WTC11 (cell line): ENCODE data around the gene DLG1. TPM values are rescaled to one million over a fixed set of nuclear protein-coding genes. Genes with fewer than 3 reads are reported as not detected.

Source experiments
- ATAC-seq: fragments of 200-7000 bp; cut with Tn5 transposase; 2 replicates; pipeline ENCODE4 v1.10.0; 2021; ENCODE audit warnings: mild to moderate bottlenecking, moderate library complexity
- CTCF ChIA-PET: fragments of 300-600 bp; sonication (Branson Sonifier 250); formaldehyde crosslinking; loops from one replicate; lab custom pipeline; 2021; ENCODE audit warnings: antibody characterized with exemption; lab: Charles Lee
- POLR2A ChIA-PET: fragments of 350-600 bp; sonication (Branson Sonifier 250); formaldehyde crosslinking; loops from one replicate; lab custom pipeline; 2021; ENCODE audit warnings: antibody characterized with exemption; lab: Charles Lee
- DNase-seq: peaks from one replicate; pipeline ENCODE4 v3.0.0; 2021; ENCODE audit warnings: low spot score
- H3K27ac Mint-ChIP-seq: 2 replicates; pipeline ENCODE4 v1.8.0; 2021; ENCODE audit warnings: mixed read lengths
- H3K27me3 Mint-ChIP-seq: 2 replicates; pipeline ENCODE4 v1.8.0; 2021; ENCODE audit warnings: low read depth, mild to moderate bottlenecking, moderate library complexity, mixed read lengths
- H3K36me3 Mint-ChIP-seq: 2 replicates; pipeline ENCODE4 v1.8.0; 2021; ENCODE audit warnings: mixed read lengths
- H3K4me1 Mint-ChIP-seq: 2 replicates; pipeline ENCODE4 v1.8.0; 2022; ENCODE audit warnings: mixed read lengths
- H3K4me3 Mint-ChIP-seq: 2 replicates; pipeline ENCODE4 v1.8.0; 2021; ENCODE audit warnings: mild to moderate bottlenecking, moderate library complexity, mixed read lengths
- H3K9me3 Mint-ChIP-seq: 2 replicates; pipeline ENCODE4 v1.8.0; 2021; ENCODE audit warnings: mixed read lengths
- ATF1 ChIP-seq: sonication (generic); formaldehyde crosslinking; IDR thresholded peaks from 2 replicates; pipeline ENCODE4 v1.8.1; 2023; ENCODE audit warnings: mild to moderate bottlenecking, moderate library complexity, missing genetic modification reagents
- ATF3 ChIP-seq: sonication (generic); formaldehyde crosslinking; conservative IDR thresholded peaks from 2 replicates; pipeline ENCODE4 v1.8.1; 2022; ENCODE audit warnings: mild to moderate bottlenecking, missing genetic modification reagents
- CBFB ChIP-seq: sonication (generic); formaldehyde crosslinking; IDR thresholded peaks from 2 replicates; pipeline ENCODE4 v1.8.1; 2022; ENCODE audit warnings: mild to moderate bottlenecking, low read depth, missing genetic modification reagents
- EMX1 ChIP-seq: fragments of 250-450 bp; sonication (Bioruptor Pico); IDR thresholded peaks from 2 replicates; pipeline ENCODE4 v1.8.0; 2021; ENCODE audit warnings: mild to moderate bottlenecking
- ESRRA ChIP-seq: sonication (generic); formaldehyde crosslinking; IDR thresholded peaks from 2 replicates; pipeline ENCODE4 v1.8.1; 2022; ENCODE audit warnings: mild to moderate bottlenecking, missing genetic modification reagents, borderline replicate concordance
- FOXP4 ChIP-seq: sonication (generic); formaldehyde crosslinking; IDR thresholded peaks from 2 replicates; pipeline ENCODE4 v1.8.0; 2022; ENCODE audit warnings: mild to moderate bottlenecking, missing genetic modification reagents
- GTF2I ChIP-seq: fragments of 250-450 bp; sonication (Bioruptor Pico); conservative IDR thresholded peaks from 2 replicates; pipeline ENCODE4 v1.4.0; 2021; ENCODE audit warnings: mild to moderate bottlenecking
- MXD4 ChIP-seq: fragments of 250-450 bp; sonication (Bioruptor Pico); IDR thresholded peaks from 2 replicates; pipeline ENCODE4 v1.8.0; 2021; ENCODE audit warnings: mild to moderate bottlenecking, moderate library complexity, borderline replicate concordance
- MYBL2 ChIP-seq: sonication (generic); formaldehyde crosslinking; IDR thresholded peaks from 2 replicates; pipeline ENCODE4 v1.8.1; 2023; ENCODE audit warnings: mild to moderate bottlenecking, moderate library complexity, missing genetic modification reagents
- NFATC4 ChIP-seq: fragments of 250-450 bp; sonication (Bioruptor Pico); IDR thresholded peaks from 2 replicates; pipeline ENCODE4 v1.9.0; 2021; ENCODE audit warnings: mild to moderate bottlenecking
- PRRX2 ChIP-seq: fragments of 250-450 bp; sonication (Bioruptor Pico); IDR thresholded peaks from 2 replicates; pipeline ENCODE4 v1.8.0; 2021; ENCODE audit warnings: mild to moderate bottlenecking
- STAT6 ChIP-seq: sonication (generic); formaldehyde crosslinking; conservative IDR thresholded peaks from 2 replicates; pipeline ENCODE4 v1.8.1; 2023; ENCODE audit warnings: mild to moderate bottlenecking, low read depth, missing genetic modification reagents, moderate library complexity
- USF2 ChIP-seq: sonication (generic); formaldehyde crosslinking; IDR thresholded peaks from 2 replicates; pipeline ENCODE4 v1.8.1; 2023; ENCODE audit warnings: mild to moderate bottlenecking, missing genetic modification reagents, moderate library complexity
- ZNF121 ChIP-seq: sonication (generic); formaldehyde crosslinking; IDR thresholded peaks from 2 replicates; pipeline ENCODE4 v1.8.0; 2023; ENCODE audit warnings: missing genetic modification reagents
- ZNF138 ChIP-seq: sonication (generic); formaldehyde crosslinking; conservative IDR thresholded peaks from 2 replicates; pipeline ENCODE4 v1.8.1; 2022; ENCODE audit warnings: mild to moderate bottlenecking, moderate library complexity, missing genetic modification reagents
- ZNF512 ChIP-seq: sonication (generic); formaldehyde crosslinking; IDR thresholded peaks from 2 replicates; pipeline ENCODE4 v1.8.1; 2022; ENCODE audit warnings: missing genetic modification reagents, borderline replicate concordance
- ZNF532 ChIP-seq: fragments of 250-450 bp; sonication (Bioruptor Pico); IDR thresholded peaks from 2 replicates; pipeline ENCODE4 v1.9.0; 2021; ENCODE audit warnings: mild to moderate bottlenecking, borderline replicate concordance
- ZSCAN18 ChIP-seq: fragments of 250-450 bp; sonication (Bioruptor Pico); IDR thresholded peaks from 2 replicates; pipeline ENCODE4 v2.1.2; 2022; ENCODE audit warnings: mild to moderate bottlenecking, moderate library complexity
- total RNA-seq: library from RNA; stranded (reverse); gene quantifications from 3 replicates; pipeline ENCODE4 v1.2.3, GENCODE V29; 2021

Gene DLG1
- total RNA-seq, 1 experiment from 2014 or later, result 81.1 TPM

GRCh38 chr3:197191897-197192296, 106.5 kb downstream of the DLG1 start:
- Mint-ChIP-seq H3K9me3 (peaks cover 10% of the 10 kb centered on the region), H3K4me1 (0 out of 2 replicates have a peak, but pooled peaks cover 3% of the 10 kb centered on the region), H3K36me3 (peaks cover 7% of the 10 kb centered on the region), H3K27ac (no peak overlapping the region), H3K27me3 (no peaks in the 10 kb centered on the region), H3K4me3 (no peak overlapping the region)
- CTCF ChIA-PET, result no interaction called here
- TF ChIP-seq CBFB (CRISPR knock-in tag) (no peak), ZNF121 (CRISPR knock-in tag) (peak; percentile 96), EMX1 (CRISPR knock-in tag) (no peak), GTF2I (CRISPR knock-in tag) (0 out of 2 replicates have a peak, but pooled peaks have one; percentile 24), ZNF512 (CRISPR knock-in tag) (no peak), FOXP4 (no peak), STAT6 (CRISPR knock-in tag) (no peak), ESRRA (no peak)
- no peak for DNase-seq
- ATAC-seq, result no peak
- POLR2A ChIA-PET, result no interaction called here

- H3K4me1 Mint-ChIP-seq, result peaks cover 18% of the 10 kb centered on the region
- no peak overlapping the region; the same call in 1 of the 2 replicates for H3K27ac Mint-ChIP-seq
- H3K27me3 Mint-ChIP-seq, result no peaks in the 10 kb centered on the region
- DNase-seq (no peak), ATAC-seq (no peak)
- peaks cover 5% of the 10 kb centered on the region; the same call in 1 of the 2 replicates for H3K9me3 Mint-ChIP-seq
- CTCF ChIA-PET, result no interaction called here
- no peak overlapping the region for H3K4me3 Mint-ChIP-seq
- TF ChIP-seq USF2 (CRISPR knock-in tag), result no peak
- TF ChIP-seq ATF1 (CRISPR knock-in tag), result no peak
- TF ChIP-seq MYBL2, result no peak
- no peak for TF ChIP-seq PRRX2 (CRISPR knock-in tag)
- TF ChIP-seq ZNF138 (CRISPR knock-in tag), result no peak
- no peak for TF ChIP-seq ZNF532 (CRISPR knock-in tag)
- TF ChIP-seq MXD4 (CRISPR knock-in tag), result no peak
- TF ChIP-seq ZSCAN18 (CRISPR knock-in tag), result no peak
- no peak for TF ChIP-seq ATF3
- no peak for TF ChIP-seq NFATC4 (CRISPR knock-in tag)
- H3K36me3 Mint-ChIP-seq, result peaks cover 7% of the 10 kb centered on the region
- POLR2A ChIA-PET, result no interaction called here
Observed at GRCh38 chr3:197189623-197190022, 108.8 kb downstream of the DLG1 start.
